ENCODE measurements around the gene ANKRD13B.

ANKRD13B gene

DNA sequence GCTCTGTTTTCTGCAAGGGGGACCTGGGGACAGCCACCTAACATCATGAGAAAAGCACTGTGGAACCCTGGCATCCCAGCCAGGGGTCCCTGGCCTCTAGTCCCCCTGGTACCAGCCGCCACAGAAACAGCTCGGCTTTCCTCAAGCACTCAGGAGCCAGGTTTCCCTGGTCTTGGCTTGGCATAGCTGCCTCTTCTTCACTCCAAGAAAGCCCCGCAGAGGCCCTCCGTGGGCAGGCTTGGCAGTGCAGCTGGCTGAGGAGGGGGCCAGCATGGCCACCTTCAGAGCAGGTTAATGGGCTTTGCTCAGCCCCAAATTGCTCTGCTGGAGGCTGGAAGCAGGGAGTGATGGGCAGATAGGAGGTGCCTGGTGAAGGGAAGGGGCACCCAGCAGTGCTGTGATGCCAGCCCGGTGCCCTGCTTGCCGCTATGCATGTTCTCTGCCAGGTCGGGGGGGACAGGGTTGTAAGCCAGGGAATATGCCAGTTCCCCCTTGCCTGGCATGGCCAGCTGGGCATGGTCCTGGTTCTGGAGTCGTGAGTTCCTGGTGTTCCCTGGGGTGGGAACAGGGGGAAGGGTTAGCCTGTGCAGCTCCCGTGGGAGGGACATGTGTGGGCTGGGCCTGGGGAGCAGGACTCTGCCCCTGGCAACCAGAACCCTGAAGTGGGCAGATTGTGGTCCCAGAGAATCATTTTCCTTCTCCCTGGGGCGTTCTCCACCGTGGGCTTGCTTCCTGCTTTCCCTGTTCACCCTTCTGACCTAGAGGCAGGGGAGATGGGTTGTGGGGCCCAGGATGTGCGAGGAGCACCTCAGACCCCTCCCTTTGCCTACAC is 3.2 kb downstream of the ANKRD13B start:
- no peak for DNase-seq

DNA sequence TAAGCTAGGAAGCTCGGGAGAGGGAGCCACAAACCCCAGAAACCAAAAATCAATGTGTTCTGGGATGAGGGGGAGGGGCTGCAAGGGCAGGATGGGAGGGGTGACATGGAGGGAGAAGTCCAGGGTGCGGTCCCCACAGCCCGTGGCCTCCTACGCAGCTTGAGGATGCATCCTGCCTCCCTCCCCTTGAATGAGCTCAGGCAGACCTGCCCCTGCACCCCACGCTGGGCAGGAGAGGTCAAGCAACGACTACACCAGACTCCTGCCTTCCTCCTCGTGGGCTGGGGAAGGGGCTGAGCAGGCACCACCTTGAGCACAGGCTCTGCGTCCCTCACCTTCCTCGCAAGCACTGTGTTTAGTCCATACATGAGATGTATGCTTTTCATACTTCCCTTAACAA is 3.9 kb downstream of the ANKRD13B start:
- DNase-seq = no peak

DNA sequence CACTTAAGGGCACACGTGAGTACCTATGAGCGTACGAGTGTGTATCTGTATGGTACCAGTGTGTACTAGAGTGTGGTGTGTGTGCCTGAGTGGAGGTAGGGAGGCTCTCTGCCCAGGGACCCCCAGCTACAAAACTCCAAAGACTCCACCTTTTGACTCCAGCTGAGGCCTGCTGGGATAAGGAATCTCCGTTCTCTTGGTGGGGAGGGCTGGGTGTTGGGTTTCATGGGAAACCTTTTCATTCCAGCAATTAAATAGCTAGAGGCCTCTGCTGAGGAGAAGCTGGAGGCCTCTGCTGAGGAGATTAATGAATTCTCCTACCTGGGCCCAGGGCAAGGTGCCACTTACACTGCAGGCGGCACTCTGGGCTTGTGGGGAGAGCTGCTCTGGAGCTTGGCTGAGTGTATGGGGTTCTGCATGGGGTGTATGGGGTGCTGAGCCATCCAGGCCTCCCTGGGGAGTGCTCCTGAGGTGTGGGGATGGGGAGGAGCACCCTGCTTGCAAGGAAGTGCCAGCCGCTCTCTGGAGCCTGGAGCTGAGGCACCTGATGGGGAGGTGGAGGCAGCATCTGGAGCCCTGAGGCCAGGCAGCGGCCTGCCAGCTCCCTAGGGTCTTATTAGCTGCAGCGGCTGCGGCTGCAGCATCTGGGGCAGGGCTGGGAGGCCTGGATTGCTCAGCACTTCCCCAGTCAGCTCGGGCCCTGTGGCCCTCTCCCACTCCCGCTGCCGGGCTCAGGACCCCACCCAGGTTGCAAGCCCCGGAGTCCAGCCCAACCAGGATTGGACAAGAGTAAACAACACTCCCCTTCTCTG is 4.6 kb downstream of the ANKRD13B start:
- DNase-seq = no peak

DNA sequence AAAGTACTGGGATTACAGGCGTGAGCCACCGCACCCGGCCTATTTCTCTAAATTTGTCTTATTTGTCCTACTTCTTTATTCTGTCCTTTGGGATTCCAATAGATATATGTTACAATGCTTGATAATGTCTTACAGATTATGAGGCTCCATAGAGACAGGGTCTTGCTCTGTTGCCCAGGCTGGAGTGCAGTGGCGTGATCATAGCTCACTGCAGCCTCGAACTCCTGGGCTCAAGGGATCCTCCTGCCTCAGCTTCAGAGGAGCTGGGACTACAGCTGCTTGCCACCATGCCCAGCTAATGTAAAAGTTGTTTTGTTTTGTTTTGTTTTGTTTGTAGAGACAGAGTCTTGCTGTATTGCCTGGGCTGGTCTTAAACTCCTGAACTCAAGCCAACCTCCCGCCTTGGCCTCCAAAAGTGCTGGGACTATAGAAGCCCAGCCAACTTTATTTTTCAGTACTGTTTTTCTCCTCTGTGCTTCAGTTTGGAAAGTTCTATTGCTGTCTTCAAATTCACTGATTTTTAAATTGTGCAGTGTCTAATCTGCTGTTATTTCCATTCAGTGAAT is 10.3 kb downstream of the ANKRD13B start:
- no peak for DNase-seq

DNA sequence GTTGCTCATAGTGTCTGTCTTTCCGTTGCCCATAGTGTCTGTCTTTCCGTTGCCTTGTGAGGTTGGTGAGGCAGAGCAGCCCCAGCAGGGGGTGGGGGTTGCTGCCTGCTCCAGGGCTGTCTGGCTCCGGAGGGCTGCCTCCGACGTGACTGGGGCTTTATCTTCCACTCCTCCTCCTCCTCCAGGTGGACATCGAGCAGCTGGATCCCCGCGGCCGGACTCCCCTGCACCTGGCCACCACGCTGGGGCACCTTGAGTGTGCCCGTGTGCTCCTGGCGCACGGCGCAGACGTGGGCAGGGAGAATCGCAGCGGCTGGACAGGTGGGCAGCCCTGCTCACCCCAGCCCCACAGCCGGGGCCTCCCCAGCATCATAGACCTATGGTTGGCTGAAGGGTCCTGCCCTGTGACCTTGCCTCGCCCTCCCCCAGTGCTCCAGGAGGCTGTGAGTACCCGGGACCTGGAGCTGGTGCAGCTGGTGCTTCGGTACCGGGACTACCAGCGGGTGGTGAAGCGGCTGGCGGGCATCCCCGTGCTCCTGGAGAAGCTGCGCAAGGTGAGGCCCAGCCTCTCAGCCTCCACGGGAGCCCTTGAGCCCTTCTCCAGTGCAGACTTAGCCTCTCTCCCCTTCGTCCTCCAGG is 14.7 kb downstream of the ANKRD13B start:
- no peak for DNase-seq

DNA sequence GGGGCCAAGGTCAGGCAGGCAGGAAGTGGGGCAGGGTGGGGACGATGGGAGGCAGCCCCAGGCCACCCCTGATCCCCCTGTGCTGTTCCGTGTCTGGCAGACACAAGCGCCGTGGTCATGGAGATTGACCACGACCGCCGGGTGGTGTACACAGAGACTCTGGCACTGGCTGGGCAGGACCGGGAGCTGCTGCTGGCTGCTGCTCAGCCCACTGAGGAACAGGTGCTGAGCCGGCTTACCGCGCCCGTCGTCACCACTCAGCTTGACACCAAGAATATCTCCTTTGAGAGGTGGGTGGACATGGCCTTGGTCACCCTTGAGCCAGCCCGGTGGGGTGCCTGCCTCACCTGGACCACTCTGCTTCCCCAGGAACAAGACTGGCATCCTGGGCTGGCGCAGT is 16.1 kb downstream of the ANKRD13B start:
- no peak for DNase-seq

DNA sequence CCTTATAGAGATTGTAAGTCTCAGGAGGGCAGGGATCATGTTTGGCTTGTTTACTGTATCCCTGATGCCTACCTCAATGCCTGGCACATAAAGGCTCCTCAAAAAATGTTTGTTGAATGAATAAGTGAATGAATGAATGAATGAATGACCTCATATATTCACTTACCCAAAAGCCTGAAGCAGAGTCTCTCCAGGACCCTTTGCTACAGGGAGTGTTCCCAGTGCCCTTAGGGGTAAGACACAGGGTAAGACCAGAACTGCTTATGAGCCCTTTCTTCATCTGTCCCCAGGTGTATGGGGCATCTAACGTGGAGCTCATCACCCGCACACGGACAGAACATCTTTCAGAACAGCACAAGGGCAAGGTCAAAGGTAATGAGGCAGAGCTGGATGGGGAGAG is 17.5 kb downstream of the ANKRD13B start:
- no peak for DNase-seq

DNA sequence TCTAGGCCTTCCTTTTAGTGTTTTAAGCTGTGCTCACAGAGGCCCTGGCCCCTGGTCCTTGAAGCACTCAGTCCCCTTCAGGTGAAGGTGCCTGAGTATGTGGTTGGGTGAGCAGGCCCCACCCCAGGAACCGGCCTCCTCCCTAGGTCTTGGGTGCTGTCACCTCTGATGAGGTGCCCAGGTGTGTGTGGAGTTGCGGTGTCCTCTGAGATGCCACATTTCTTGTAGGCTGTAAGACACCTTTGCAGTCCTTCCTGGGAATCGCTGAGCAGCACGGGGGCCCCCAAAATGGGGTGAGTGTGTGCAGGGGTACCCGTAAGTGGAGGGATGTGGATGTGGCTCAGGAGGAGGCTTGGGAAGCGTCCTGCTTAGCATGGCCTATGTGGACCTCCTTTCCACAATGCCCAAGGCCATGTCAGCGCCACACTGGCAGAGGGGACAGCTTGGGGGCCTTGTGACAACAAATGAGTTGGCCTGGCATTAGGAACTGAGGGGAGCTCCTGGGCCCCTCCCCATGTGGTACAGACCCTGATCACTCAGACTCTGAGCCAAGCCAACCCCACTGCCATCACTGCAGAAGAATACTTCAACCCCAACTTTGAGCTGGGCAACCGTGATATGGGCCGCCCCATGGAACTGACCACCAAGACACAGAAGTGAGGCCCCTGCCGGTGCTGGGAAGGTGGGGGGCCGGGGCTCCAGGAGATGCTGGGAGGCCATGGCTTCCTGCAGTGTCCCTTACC is 18.6 kb downstream of the ANKRD13B start:
- no peak for DNase-seq

DNA sequence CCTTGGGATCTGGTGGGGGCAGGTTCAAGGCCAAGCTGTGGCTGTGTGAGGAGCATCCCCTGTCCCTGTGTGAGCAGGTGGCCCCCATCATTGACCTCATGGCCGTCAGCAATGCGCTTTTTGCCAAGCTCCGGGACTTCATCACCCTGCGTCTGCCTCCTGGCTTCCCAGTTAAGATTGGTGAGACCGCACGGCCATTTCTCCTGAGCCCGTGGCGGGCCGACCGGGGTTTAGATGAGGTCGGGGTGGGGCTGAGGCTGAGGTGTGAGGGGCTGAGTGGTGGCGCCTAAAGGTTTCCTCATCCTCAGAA is 19.1 kb downstream of the ANKRD13B start:
- no peak for DNase-seq

DNA sequence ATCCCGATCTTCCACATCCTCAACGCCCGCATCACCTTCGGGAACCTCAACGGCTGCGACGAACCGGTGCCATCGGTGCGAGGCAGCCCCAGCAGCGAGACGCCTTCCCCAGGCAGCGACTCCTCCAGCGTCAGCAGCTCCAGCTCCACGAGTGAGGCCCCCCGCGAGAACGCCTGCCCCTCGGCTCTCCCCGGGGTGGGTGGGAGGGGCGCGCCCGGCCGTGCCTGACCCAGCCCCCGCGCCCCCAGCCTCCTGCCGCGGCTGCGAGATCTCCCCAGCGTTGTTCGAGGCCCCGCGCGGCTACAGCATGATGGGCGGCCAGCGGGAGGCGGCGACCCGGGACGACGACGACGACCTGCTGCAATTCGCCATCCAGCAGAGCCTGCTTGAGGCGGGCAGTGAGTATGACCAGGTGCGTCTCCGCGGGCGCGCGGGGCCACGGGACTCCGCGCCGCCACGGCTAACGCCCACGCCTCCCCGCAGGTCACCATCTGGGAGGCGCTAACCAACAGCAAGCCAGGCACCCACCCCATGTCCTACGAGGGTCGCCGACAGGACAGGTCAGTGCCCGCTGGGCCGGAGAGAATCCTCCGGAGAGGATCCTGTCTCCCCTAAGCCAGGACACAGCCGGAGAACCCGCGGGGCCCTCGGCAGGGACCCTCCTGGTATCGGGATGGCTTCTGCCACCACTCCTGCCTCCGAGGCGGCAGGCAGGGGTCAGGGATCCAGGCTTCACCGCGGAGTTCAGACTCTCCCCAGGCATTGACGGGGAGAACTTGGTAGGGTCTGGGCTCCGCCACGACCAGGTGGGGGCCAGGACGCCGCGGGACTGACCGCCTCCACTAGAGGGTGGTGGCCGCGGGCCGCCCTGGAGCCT is 19.7 kb downstream of the ANKRD13B start:
- no peak for DNase-seq

DNA sequence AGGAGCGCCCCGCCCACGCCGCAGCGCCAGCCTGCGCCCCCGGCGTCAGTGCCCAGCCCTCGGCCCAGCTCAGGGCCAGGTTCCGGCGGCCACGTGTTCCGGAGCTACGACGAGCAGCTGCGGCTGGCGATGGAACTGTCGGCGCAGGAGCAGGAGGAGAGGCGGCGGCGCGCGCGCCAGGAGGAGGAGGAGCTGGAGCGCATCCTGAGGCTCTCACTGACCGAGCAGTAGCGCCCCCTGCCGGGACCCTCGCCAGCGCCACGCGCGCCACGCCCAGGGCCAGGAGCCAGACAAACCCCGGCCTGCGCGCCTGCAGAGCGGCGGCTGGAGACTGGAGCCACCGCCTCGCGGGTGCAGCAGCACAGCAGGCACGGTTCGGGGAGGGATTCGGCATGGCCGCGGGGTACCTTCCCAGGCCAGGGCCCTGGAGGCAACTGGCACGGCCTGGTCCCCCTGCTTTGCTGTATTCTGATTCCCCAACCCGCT is 20.5 kb downstream of the ANKRD13B start:
- peak; percentile 88 for DNase-seq

DNA sequence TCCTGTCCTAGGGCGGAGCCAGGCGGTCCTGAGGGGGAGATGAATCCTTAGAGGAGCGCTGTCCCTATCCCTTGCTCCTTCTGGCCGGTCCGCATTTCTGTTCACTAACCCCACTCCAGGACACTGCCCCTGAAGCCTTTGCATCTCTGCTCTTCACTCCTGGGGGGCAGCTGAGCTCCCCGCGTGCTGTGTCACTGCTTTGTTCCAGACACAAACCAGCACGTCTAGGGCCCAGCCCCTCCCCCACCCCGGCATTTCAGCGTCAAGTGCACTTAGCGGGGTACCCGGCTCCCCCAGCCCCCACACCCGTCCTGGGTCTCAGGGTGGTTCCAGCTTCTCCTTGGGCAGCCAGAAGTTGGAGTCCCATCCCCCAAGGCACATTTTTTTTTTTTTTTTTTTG is 20.9 kb downstream of the ANKRD13B start:
- DNase-seq = no peak

DNA sequence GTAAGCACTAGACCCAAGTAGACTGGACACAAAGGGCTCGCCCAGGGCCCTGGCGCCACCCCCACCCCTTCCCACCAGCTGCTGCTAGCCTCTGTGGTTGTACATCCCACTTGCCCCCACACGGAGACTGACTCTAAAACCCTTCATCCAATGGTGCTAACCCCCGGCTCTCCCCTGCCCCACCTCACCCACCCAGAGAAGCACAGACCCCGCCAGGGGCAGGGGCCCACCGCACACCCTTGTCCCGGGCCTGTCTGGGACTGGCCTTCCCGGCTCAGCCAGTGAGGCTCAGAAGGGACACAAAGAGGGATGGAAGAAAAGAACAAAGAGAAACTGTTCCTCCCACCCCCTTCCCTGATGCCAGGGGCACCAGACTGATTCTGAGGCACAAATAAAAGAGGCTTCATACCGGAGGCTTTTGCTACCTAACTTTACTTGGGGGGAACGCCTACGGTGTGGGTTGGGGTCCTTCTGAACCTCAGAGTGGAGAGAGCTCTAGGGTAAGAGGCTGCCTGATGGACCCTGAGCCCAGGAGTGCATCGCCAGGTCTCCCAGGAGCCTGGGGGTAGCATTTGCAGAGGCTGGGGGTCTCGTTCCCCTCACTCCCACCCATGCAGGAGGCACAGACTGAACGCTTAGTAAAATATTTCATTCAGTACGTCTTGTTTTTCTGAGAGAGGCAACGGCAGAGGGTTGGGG is 21.6 kb downstream of the ANKRD13B start:
- DNase-seq = no peak

DNA sequence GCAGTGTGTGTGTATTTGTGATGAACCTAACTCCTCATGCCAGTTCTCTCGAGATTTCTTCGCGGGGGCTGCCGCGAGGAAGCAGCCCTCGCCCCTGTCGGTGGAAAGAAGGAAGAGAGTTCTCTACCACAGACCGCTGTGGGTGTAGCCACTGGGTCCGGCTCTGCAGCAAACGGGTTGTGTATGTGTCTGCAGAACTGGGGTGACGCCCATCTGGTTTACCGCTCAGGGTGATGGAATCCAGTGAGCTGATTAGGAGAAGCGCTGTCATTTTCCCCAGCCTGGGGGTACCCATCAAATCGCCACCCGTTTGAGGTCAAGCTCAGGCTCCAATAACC is 22.1 kb downstream of the ANKRD13B start:
- DNase-seq = peak; percentile 76

DNA sequence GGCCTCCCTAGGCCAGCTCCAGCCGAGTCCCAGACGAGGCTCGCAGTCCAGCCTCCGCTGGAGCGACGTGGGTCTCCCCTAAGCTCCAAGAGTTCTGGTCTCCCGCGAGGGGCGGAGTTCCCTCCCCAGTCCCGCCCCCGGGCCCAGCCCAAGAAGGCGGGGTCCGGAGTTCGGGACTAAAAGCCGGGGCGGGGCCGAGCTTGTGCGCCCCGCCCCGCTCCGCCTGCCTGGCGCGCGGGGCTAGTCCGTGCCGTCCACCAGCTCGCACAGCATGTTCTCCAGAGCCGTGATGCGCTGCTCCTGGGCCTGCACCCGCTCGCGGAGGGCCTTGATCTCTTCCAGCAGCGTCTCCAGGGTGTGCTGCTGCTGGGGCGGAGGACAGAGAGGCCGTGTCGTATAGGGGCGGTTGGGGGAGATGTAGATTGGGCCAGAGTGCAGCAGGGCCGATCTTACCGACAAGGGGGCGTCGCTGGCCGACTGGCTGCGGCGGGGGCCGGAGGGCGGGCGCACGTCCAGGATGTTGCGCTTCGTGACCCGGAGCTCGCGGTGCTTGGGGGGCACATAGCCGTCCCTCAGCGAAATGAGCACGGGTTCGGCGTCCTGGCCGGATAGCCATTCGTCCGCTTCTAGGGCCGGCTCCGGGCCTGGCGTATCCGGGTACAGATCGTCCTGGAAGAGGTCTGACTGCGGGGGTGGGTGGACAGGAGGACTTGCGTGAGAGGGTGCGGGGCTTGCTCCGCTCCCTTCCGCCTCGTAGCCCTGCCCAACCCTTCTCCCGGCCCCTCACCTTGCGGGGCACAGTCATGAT is 22.8 kb downstream of the ANKRD13B start:
- DNase-seq = peak; percentile 87

DNA sequence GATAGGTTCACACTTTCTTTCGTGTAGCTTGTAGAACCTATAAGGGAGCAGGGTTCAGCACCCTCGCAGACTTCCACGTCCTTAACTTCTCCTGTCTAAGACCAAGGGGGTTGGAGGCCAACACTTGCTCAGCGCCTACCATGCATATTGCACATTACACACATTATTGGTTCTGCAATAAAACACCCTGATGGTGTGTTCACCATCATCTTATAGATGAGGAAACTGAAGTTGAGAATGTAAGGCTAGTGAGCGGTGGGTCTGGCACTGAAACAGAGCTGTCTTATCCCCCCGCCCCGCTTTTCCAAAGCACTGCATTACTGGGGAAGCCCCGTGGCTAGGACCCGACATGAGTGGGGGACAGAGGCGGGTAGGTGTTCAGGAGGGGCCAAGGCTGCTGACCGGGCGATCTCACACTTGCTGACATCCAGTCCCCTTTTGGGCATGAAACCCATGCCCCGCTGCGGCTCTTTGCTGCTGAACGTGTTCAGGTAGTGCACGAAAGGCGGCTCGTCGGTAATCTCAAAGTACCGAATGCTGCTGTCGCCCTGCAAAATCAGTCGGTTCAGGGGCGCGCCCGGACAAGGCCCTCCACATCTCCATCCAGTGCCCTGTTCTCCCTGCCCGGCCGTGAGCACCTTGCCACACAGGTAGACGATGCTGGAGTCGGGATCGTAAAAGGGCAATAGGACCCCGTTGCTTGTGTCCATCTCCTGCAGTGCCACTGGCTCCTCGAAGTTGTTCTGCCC is 23.5 kb downstream of the ANKRD13B start:
- DNase-seq = no peak

DNA sequence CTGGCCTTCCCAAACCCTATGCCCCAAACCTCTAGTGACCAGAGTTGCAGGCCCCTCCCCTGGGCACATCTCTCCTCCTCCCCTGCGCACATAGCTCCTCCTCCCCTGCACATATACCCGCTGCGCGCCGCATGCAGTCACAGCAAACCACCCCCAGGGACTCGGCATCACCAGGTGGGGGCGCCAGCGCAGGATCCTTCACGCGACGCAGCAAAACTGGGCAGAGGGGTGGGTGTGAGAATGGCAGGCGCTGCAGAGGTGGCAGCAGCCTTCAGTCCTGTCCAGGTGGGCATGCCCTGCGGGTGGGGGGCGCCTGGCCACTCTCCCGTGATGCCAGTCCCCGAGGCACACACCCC is 24.2 kb downstream of the ANKRD13B start:
- DNase-seq = peak; percentile 90

DNA sequence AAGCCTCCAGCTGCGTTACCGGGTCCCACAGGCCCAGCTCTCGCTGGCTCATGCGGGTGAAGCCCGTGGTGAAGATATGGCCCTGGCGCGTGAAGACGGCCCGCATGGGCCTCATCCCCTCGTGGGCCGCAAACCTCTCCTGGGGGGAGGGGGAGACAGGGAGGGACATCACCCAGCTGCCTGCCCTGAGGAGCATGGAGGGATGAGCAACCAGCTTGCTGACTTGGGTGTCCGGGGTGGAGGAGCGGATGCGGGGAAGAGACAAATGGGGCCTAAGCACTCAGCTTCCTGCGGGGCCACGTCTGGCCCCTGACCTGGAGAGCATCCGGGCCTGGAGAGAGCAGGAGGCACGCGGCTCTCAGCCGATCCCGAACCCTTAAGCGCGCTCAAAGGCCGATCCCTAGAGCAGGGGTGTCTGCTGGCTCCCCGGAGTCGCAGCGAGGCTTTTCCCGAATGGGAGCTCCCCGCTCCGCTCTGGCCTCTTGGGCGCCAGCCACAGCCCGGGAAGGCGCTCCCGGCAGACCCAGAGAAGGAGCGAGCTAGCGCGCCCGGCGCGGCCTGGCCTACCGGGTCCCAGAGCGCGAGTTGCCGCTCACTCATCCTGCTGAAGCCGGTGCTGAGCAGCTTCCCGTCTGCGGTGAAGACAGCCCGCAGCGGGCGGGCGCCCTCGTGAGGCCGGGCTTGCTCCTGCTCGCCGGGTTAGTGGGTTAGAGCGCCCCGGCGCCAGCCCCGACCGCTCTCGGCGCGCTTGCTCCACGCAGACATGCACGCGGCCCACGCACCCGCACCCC is 24.7 kb downstream of the ANKRD13B start:
- peak; percentile 88 for DNase-seq

Measured in CD4-positive, alpha-beta T cell treated with Interleukin-15 for 1 hour (primary cell).